ENCODE results near the gene FAIM. TPM values are rescaled to one million over a fixed set of nuclear protein-coding genes. Genes with fewer than 3 reads are reported as not detected.

The FAIM gene
- total and polyA plus RNA-seq, 10 donors: 2.6 to 11.1 (median 6.4) TPM

- WGBS, 5 donors: 78 to 96% (median 86%) methylated on average over 6 of the region's 6 CpGs
- Histone ChIP-seq H3K27me3 (replicated peaks in 1 of 7) (no peaks in the 10 kb centered on the region), H3K36me3 (peaks cover 0 to 39% (median 0%) of the 10 kb centered on the region in 6 donors), H3K4me3 (no peak overlapping the region), H3K9me3 (no peaks in the 10 kb centered on the region), H3K4me1 (no peaks in the 10 kb centered on the region), H3K27ac (no peak overlapping the region)
- DNase-seq: no peak
- intact Hi-C loops (cut with DNase I; ENCODE audit: low total_unique reads): no loop called here
- no peak for TF ChIP-seq POLR2A (IDR thresholded peaks at IDR 0.05)
- no peak for TF ChIP-seq POLR2AphosphoS5 (IDR thresholded peaks at IDR 0.05)
- TF ChIP-seq CTCF (IDR thresholded peaks at IDR 0.05 in 8 of 11, conservative IDR thresholded peaks at IDR 0.05 in 3 of 11): no peak
Observed at GRCh38 chr3:138629526-138629925, 21.0 kb downstream of the FAIM start.

- 88 to 98% (median 95%) methylated on average over 2 of the region's 2 CpGs for WGBS, 5 donors
- peaks cover 0 to 36% (median 32%) of the 10 kb centered on the region in 8 donors for H3K9me3 ChIP-seq
- H3K4me1 ChIP-seq: no peaks in the 10 kb centered on the region
- intact Hi-C loops (cut with DNase I; ENCODE audit: low total_unique reads): no loop called here
- no peak overlapping the region for H3K27ac ChIP-seq
- H3K27me3 ChIP-seq (replicated peaks in 1 of 7): no peaks in the 10 kb centered on the region
- no peak overlapping the region for H3K4me3 ChIP-seq
- peaks cover 0 to 9% (median 0%) of the 10 kb centered on the region in 6 donors for H3K36me3 ChIP-seq
- TF ChIP-seq POLR2AphosphoS5 (IDR thresholded peaks at IDR 0.05) (no peak), POLR2A (IDR thresholded peaks at IDR 0.05) (no peak), CTCF (IDR thresholded peaks at IDR 0.05 in 8 of 11, conservative IDR thresholded peaks at IDR 0.05 in 3 of 11) (no peak)
- no peak for DNase-seq
Observed at GRCh38 chr3:138638641-138639040, 30.1 kb downstream of the FAIM start.

- H3K36me3 ChIP-seq: no peaks in the 10 kb centered on the region
- no peak for DNase-seq
- intact Hi-C loops (cut with DNase I; ENCODE audit: low total_unique reads): no loop called here
- H3K9me3 ChIP-seq: peaks cover 0 to 55% (median 51%) of the 10 kb centered on the region in 8 donors
- no peaks in the 10 kb centered on the region for H3K4me1 ChIP-seq
- H3K27me3 ChIP-seq (replicated peaks in 1 of 7): no peaks in the 10 kb centered on the region
- WGBS, 5 donors: 89 to 92% (median 91%) methylated on average over 4 of the region's 4 CpGs
- TF ChIP-seq CTCF (IDR thresholded peaks at IDR 0.05 in 8 of 11, conservative IDR thresholded peaks at IDR 0.05 in 3 of 11): no peak
- TF ChIP-seq POLR2A (IDR thresholded peaks at IDR 0.05): no peak
- TF ChIP-seq POLR2AphosphoS5 (IDR thresholded peaks at IDR 0.05): no peak
- no peak overlapping the region for H3K4me3 ChIP-seq
- H3K27ac ChIP-seq: no peak overlapping the region
Observed at GRCh38 chr3:138640537-138640936, 32.0 kb downstream of the FAIM start.

- no peak for TF ChIP-seq POLR2AphosphoS5 (IDR thresholded peaks at IDR 0.05)
- TF ChIP-seq CTCF (IDR thresholded peaks at IDR 0.05 in 8 of 11, conservative IDR thresholded peaks at IDR 0.05 in 3 of 11): no peak
- TF ChIP-seq POLR2A (IDR thresholded peaks at IDR 0.05): no peak
- Histone ChIP-seq H3K27me3 (replicated peaks in 1 of 7) (no peaks in the 10 kb centered on the region), H3K9me3 (peaks cover 0 to 73% (median 70%) of the 10 kb centered on the region in 8 donors), H3K27ac (no peak overlapping the region), H3K36me3 (no peaks in the 10 kb centered on the region), H3K4me3 (no peak overlapping the region), H3K4me1 (no peaks in the 10 kb centered on the region)
- 76 to 93% (median 84%) methylated on average over 4 of the region's 4 CpGs for WGBS, 5 donors
- no peak for DNase-seq
- intact Hi-C loops (cut with DNase I; ENCODE audit: low total_unique reads): no loop called here
Observed at GRCh38 chr3:138642226-138642926, 33.8 kb downstream of the FAIM start.
